Muscle of arm (tissue), 12 donors: ENCODE data around the gene LRRC73. TPM values are rescaled to one million over a fixed set of nuclear protein-coding genes. Genes with fewer than 3 reads are reported as not detected.
"Not testable (repeated sequence)": the region's sequence is repeated elsewhere in the genome, so short reads cannot be mapped to it uniquely, and the experiment has no call there.

ENCODE experiments used
- DNase-seq: peaks from one replicate; pipeline ENCODE4 v3.0.0-alpha.2; 2013
- polyA plus RNA-seq, 12 donors: library from polyadenylated mRNA; unstranded; fragments of 120-200 nt; gene quantifications; one replicate each; pipeline ENCODE4 v1.2.1, GENCODE V29; 2013; ENCODE audit not compliant: insufficient read length in 12 of 12

The LRRC73 gene
- polyA plus RNA-seq, 12 donors = 0.10 to 0.18 (median 0.13) TPM; not detected in 5

GRCh38 chr6:43511824-43512415, 1.8 kb upstream of the LRRC73 start:
- DNase-seq = no peak

GRCh38 chr6:43510827-43511163, 649 bp upstream of the LRRC73 start:
- DNase-seq = no peak

GRCh38 chr6:43509142-43509983, 783 bp downstream of the LRRC73 start:
- DNase-seq = no peak

- no peak for DNase-seq
These were observed 1.5 kb downstream of the LRRC73 start for GRCh38 chr6:43508481-43509141.

GRCh38 chr6:43506667-43507471, 3.3 kb downstream of the LRRC73 start:
- peak; percentile 91 for DNase-seq

- no peak for DNase-seq
These were observed 4.0 kb downstream of the LRRC73 start for GRCh38 chr6:43506171-43506570.

GRCh38 chr6:43505718-43506117, 4.4 kb downstream of the LRRC73 start:
- no peak for DNase-seq

GRCh38 chr6:43504756-43505593, 5.2 kb downstream of the LRRC73 start:
- no peak for DNase-seq

GRCh38 chr6:43503443-43503842, 6.7 kb downstream of the LRRC73 start:
- DNase-seq = no peak

- no peak for DNase-seq
These were observed 7.5 kb downstream of the LRRC73 start for GRCh38 chr6:43502666-43503065.

GRCh38 chr6:43500921-43501320, 9.2 kb downstream of the LRRC73 start:
- DNase-seq = no peak

- no peak for DNase-seq
These were observed 10.9 kb downstream of the LRRC73 start for GRCh38 chr6:43499028-43499815.

- DNase-seq = not testable (repeated sequence)
These were observed 11.9 kb downstream of the LRRC73 start for GRCh38 chr6:43498291-43498690.

GRCh38 chr6:43497689-43498088, 12.5 kb downstream of the LRRC73 start:
- no peak for DNase-seq

GRCh38 chr6:43497129-43497396, 13.1 kb downstream of the LRRC73 start:
- DNase-seq = no peak

GRCh38 chr6:43496370-43497128, 13.6 kb downstream of the LRRC73 start:
- no peak for DNase-seq

- no peak for DNase-seq
These were observed 14.7 kb downstream of the LRRC73 start for GRCh38 chr6:43495409-43495941.

- DNase-seq = no peak
These were observed 15.4 kb downstream of the LRRC73 start for GRCh38 chr6:43494766-43495165.

- DNase-seq = no peak
These were observed 15.8 kb downstream of the LRRC73 start for GRCh38 chr6:43494321-43494720.

GRCh38 chr6:43493833-43494232, 16.3 kb downstream of the LRRC73 start:
- DNase-seq = no peak
